OCI-LY3 (cell line): ENCODE results near the gene JPH3.

Source experiments
- EZH2phosphoT487 ChIP-seq: fragments of 200-600 bp; shearing (Covaris generic); IDR thresholded peaks from 2 replicates; pipeline ENCODE4 v1.6.1; 2018; ENCODE audit warnings: antibody characterized with exemption, mixed run types, low read depth
- TF ChIP-seq, protein P1 (sequence below): fragments of 200-600, 300-600 bp; sonication (generic); IDR thresholded peaks from 2 replicates; pipeline ENCODE4 v1.5.1; 2014; ENCODE audit warnings: antibody characterized with exemption, low read length, low read depth

DNA sequence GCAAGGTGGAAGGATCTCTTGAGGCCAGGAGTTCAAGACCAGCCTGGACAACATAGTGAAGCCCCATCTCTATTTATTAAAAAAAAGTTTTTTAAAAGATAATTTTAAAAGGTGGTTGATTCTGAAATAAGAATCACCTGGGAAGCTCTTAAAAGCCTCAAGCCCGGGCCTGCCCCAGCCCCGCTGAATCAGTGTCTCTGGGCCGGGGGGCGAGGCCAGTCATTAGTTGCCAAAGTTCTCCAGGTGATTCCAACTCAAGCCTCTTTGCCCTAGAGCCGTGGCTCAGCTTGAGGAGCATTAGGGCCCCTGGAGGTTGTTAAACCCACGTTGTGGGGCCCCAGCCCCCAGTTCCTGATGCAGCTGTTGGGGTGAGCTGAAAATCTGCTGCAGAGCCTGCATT is 24.6 kb downstream of the JPH3 start:
- TF ChIP-seq, protein P1, sequence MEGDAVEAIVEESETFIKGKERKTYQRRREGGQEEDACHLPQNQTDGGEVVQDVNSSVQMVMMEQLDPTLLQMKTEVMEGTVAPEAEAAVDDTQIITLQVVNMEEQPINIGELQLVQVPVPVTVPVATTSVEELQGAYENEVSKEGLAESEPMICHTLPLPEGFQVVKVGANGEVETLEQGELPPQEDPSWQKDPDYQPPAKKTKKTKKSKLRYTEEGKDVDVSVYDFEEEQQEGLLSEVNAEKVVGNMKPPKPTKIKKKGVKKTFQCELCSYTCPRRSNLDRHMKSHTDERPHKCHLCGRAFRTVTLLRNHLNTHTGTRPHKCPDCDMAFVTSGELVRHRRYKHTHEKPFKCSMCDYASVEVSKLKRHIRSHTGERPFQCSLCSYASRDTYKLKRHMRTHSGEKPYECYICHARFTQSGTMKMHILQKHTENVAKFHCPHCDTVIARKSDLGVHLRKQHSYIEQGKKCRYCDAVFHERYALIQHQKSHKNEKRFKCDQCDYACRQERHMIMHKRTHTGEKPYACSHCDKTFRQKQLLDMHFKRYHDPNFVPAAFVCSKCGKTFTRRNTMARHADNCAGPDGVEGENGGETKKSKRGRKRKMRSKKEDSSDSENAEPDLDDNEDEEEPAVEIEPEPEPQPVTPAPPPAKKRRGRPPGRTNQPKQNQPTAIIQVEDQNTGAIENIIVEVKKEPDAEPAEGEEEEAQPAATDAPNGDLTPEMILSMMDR = no peak
- no peak for TF ChIP-seq EZH2phosphoT487
